ENCODE data around the gene XG.

The XG gene

GRCh38 chrX:2855761-2856160 lies 103.9 kb downstream of the XG start:
- H3K4me2 ChIP-seq (ENCODE audit: low read length), result no peak overlapping the region
- no peaks in the 10 kb centered on the region for H3K36me3 ChIP-seq (ENCODE audit: insufficient read depth, low read length)
- H3K9ac ChIP-seq (ENCODE audit: low read depth, low read length), result no peak overlapping the region
- no peaks in the 10 kb centered on the region for H3K4me1 ChIP-seq (ENCODE audit: control insufficient read depth, insufficient read depth, low read length)
- H3K4me3 ChIP-seq (ENCODE audit: low read length), result no peak overlapping the region
- H3K9me3 ChIP-seq (replicated peaks; ENCODE audit: low read length), result no peaks in the 10 kb centered on the region
- no peaks in the 10 kb centered on the region for H3K27me3 ChIP-seq (ENCODE audit: control insufficient read depth, insufficient read depth, low read length)

GRCh38 chrX:2857566-2857965 lies 105.7 kb downstream of the XG start:
- H3K4me2 ChIP-seq (ENCODE audit: low read length), result no peak overlapping the region
- H3K27me3 ChIP-seq (ENCODE audit: control insufficient read depth, insufficient read depth, low read length), result no peaks in the 10 kb centered on the region
- no peaks in the 10 kb centered on the region for H3K9me3 ChIP-seq (replicated peaks; ENCODE audit: low read length)
- H3K9ac ChIP-seq (ENCODE audit: low read depth, low read length), result no peak overlapping the region
- no peaks in the 10 kb centered on the region for H3K4me1 ChIP-seq (ENCODE audit: control insufficient read depth, insufficient read depth, low read length)
- no peaks in the 10 kb centered on the region for H3K36me3 ChIP-seq (ENCODE audit: insufficient read depth, low read length)
- H3K4me3 ChIP-seq (ENCODE audit: low read length), result no peak overlapping the region

GRCh38 chrX:2859197-2859797 lies 107.5 kb downstream of the XG start:
- Histone ChIP-seq H3K36me3 (ENCODE audit: insufficient read depth, low read length) (no peaks in the 10 kb centered on the region), H3K4me3 (ENCODE audit: low read length) (no peak overlapping the region), H3K27me3 (ENCODE audit: control insufficient read depth, insufficient read depth, low read length) (no peaks in the 10 kb centered on the region), H3K4me1 (ENCODE audit: control insufficient read depth, insufficient read depth, low read length) (no peaks in the 10 kb centered on the region), H3K9me3 (replicated peaks; ENCODE audit: low read length) (no peaks in the 10 kb centered on the region), H3K4me2 (ENCODE audit: low read length) (no peak overlapping the region), H3K9ac (ENCODE audit: low read depth, low read length) (no peak overlapping the region)

- H3K9me3 ChIP-seq (replicated peaks; ENCODE audit: low read length), result no peaks in the 10 kb centered on the region
- no peak overlapping the region for H3K4me2 ChIP-seq (ENCODE audit: low read length)
- H3K27me3 ChIP-seq (ENCODE audit: control insufficient read depth, insufficient read depth, low read length), result no peaks in the 10 kb centered on the region
- H3K4me3 ChIP-seq (ENCODE audit: low read length), result no peak overlapping the region
- no peak overlapping the region for H3K9ac ChIP-seq (ENCODE audit: low read depth, low read length)
- H3K4me1 ChIP-seq (ENCODE audit: control insufficient read depth, insufficient read depth, low read length), result no peaks in the 10 kb centered on the region
- no peaks in the 10 kb centered on the region for H3K36me3 ChIP-seq (ENCODE audit: insufficient read depth, low read length)
Observed at GRCh38 chrX:2862404-2862803, 110.6 kb downstream of the XG start.

GRCh38 chrX:2863646-2864045 lies 111.8 kb downstream of the XG start:
- Histone ChIP-seq H3K9ac (ENCODE audit: low read depth, low read length) (no peak overlapping the region), H3K36me3 (ENCODE audit: insufficient read depth, low read length) (no peaks in the 10 kb centered on the region), H3K4me1 (ENCODE audit: control insufficient read depth, insufficient read depth, low read length) (no peaks in the 10 kb centered on the region), H3K4me3 (ENCODE audit: low read length) (no peak overlapping the region), H3K27me3 (ENCODE audit: control insufficient read depth, insufficient read depth, low read length) (no peaks in the 10 kb centered on the region), H3K4me2 (ENCODE audit: low read length) (no peak overlapping the region), H3K9me3 (replicated peaks; ENCODE audit: low read length) (no peaks in the 10 kb centered on the region)
